Lower leg skin (tissue), 4 donors: ENCODE measurements around the gene CHN2. TPM values are rescaled to one million over a fixed set of nuclear protein-coding genes. Genes with fewer than 3 reads are reported as not detected.

Experiments used
- DNase-seq, 2 donors: peaks; one replicate each; pipeline ENCODE4 v3.0.0-alpha.2; 2019; ENCODE audit warnings: low spot score in 2 of 2
- H3K4me3 ChIP-seq: fragments of 200-600 bp; sonication (generic); 2 replicates; pipeline ENCODE4 v1.5.1; 2017; ENCODE audit warnings: mild to moderate bottlenecking, low read depth; ENCODE audit not compliant: poor library complexity, severe bottlenecking
- CTCF ChIP-seq, 3 donors: fragments of 450-650 bp; IDR thresholded peaks; one replicate each; pipeline ENCODE4 v1.5.1; 2016; ENCODE audit warnings: antibody characterized with exemption in 3 of 3, mild to moderate bottlenecking in 3 of 3, moderate library complexity in 2 of 3
- POLR2A ChIP-seq, 2 donors: fragments of 450-650 bp; IDR thresholded peaks; one replicate each; pipeline ENCODE4 v1.6.1; 2016 to 2017; ENCODE audit warnings: antibody characterized with exemption in 2 of 2, mild to moderate bottlenecking in 1 of 2, moderate library complexity in 1 of 2
- WGBS, 2 donors: methylation state at CpG; one replicate each; pipeline ENCODE4 v1.1.5; 2018; 5-methylcytosine and 5-hydroxymethylcytosine counted together
- intact Hi-C: fragments of 100-400 bp; cut with DNase I; formaldehyde crosslinking; loops from one replicate; pipeline ENCODE4 v1.15.0; 2023; ENCODE audit warnings: low total_unique reads
- total RNA-seq, 4 donors: library from RNA; depleted of rRNA; stranded (reverse); fragments of >200 nt; gene quantifications; one replicate each; pipeline ENCODE4 v1.1.0, GENCODE V29; 2016

Gene CHN2
- total RNA-seq, 4 donors from 2014 or later, result 1.0 to 3.8 (median 2.0) TPM

- no peak for DNase-seq
- intact Hi-C loops, result no loop called here
- no peak overlapping the region for H3K4me3 ChIP-seq
- TF ChIP-seq POLR2A (IDR thresholded peaks at IDR 0.05) (no peak), CTCF (IDR thresholded peaks at IDR 0.05) (no peak)
- 85 to 100% methylated on average over 1 of the region's 1 CpG for WGBS, 2 donors
Observed at GRCh38 chr7:29391262-29391661, 196.7 kb downstream of the CHN2 start.

- H3K4me3 ChIP-seq, result no peak overlapping the region
- TF ChIP-seq CTCF (IDR thresholded peaks at IDR 0.05) (no peak), POLR2A (IDR thresholded peaks at IDR 0.05) (no peak)
- intact Hi-C loops, result no loop called here
- WGBS, 2 donors, result 63 to 77% methylated on average over 7 of the region's 7 CpGs
- DNase-seq, result no peak
Observed at GRCh38 chr7:29394321-29394720, 199.7 kb downstream of the CHN2 start.

- no peak for DNase-seq
- TF ChIP-seq POLR2A (IDR thresholded peaks at IDR 0.05) (no peak), CTCF (IDR thresholded peaks at IDR 0.05) (no peak)
- WGBS, 2 donors, result 90 to 93% methylated on average over 7 of the region's 7 CpGs
- H3K4me3 ChIP-seq, result no peak overlapping the region
- intact Hi-C loops, result no loop called here
Observed at GRCh38 chr7:29396563-29396962, 202.0 kb downstream of the CHN2 start.

GRCh38 chr7:29397398-29397797 is 202.8 kb downstream of the CHN2 start:
- 72 to 75% methylated on average over 2 of the region's 2 CpGs for WGBS, 2 donors
- no peak overlapping the region for H3K4me3 ChIP-seq
- DNase-seq, result no peak
- intact Hi-C loops, result no loop called here
- no peak for TF ChIP-seq CTCF (IDR thresholded peaks at IDR 0.05)
- no peak for TF ChIP-seq POLR2A (IDR thresholded peaks at IDR 0.05)

- 87 to 94% methylated on average over 4 of the region's 4 CpGs for WGBS, 2 donors
- no peak overlapping the region for H3K4me3 ChIP-seq
- intact Hi-C loops, result no loop called here
- DNase-seq, result no peak
- TF ChIP-seq CTCF (IDR thresholded peaks at IDR 0.05), result no peak
Observed at GRCh38 chr7:29398011-29398410, 203.4 kb downstream of the CHN2 start.

- DNase-seq, result no peak
- intact Hi-C loops, result loop anchor here (10.0 kb wide), 1 partner anchor 286 kb away; no protein-coding TSS in a partner anchor
- TF ChIP-seq CTCF (IDR thresholded peaks at IDR 0.05) (no peak), POLR2A (IDR thresholded peaks at IDR 0.05) (no peak)
- no peak overlapping the region for H3K4me3 ChIP-seq
- WGBS, 2 donors, result 88 to 90% methylated on average over 9 of the region's 9 CpGs
Observed at GRCh38 chr7:29400437-29400836, 205.9 kb downstream of the CHN2 start.
